Neural progenitor cell (in vitro differentiated cells): ENCODE measurements around the gene PHACTR1. TPM values are rescaled to one million over a fixed set of nuclear protein-coding genes. Genes with fewer than 3 reads are reported as not detected.

Experiments used
- DNase-seq: peaks from one replicate; pipeline ENCODE4 v3.0.0-alpha.2; 2016; ENCODE audit warnings: low spot score
- H2AFZ ChIP-seq: fragments of 200-600 bp; sonication (generic); replicated peaks from 2 replicates; pipeline ENCODE4 v1.6.1; 2016; ENCODE audit warnings: antibody characterized with exemption
- H3F3A ChIP-seq: fragments of 200-600 bp; sonication (generic); 2 replicates; pipeline ENCODE4 v1.6.1; 2016; ENCODE audit warnings: antibody characterized with exemption, low read depth
- H3K27ac ChIP-seq: fragments of 200-600 bp; sonication (generic); 2 replicates; pipeline ENCODE4 v1.5.1; 2016; ENCODE audit warnings: mild to moderate bottlenecking
- H3K27me3 ChIP-seq: fragments of 200-600 bp; sonication (generic); 2 replicates; pipeline ENCODE4 v1.6.1; 2016; ENCODE audit warnings: mild to moderate bottlenecking, moderate library complexity
- H3K36me3 ChIP-seq: fragments of 200-600 bp; sonication (generic); 2 replicates; pipeline ENCODE4 v1.5.1; 2016
- H3K4me1 ChIP-seq: fragments of 200-600 bp; sonication (generic); 2 replicates; pipeline ENCODE4 v1.6.1; 2016; ENCODE audit warnings: mixed run types
- H3K4me2 ChIP-seq: fragments of 200-600 bp; sonication (generic); 2 replicates; pipeline ENCODE4 v1.6.1; 2016
- H3K4me3 ChIP-seq: fragments of 200-600 bp; sonication (generic); 2 replicates; pipeline ENCODE4 v1.5.1; 2016
- H3K79me2 ChIP-seq: fragments of 200-600 bp; sonication (generic); 2 replicates; pipeline ENCODE4 v1.6.1; 2016; ENCODE audit warnings: low read depth
- H3K9ac ChIP-seq: fragments of 200-600 bp; sonication (generic); 2 replicates; pipeline ENCODE4 v1.6.1; 2016
- H3K9me3 ChIP-seq: fragments of 200-600 bp; sonication (generic); 2 replicates; pipeline ENCODE4 v1.5.1; 2016; ENCODE audit warnings: low read depth
- H4K20me1 ChIP-seq: fragments of 200-600 bp; sonication (generic); 2 replicates; pipeline ENCODE4 v1.6.1; 2016; ENCODE audit warnings: low read depth
- H3K27ac Mint-ChIP-seq: 3 replicates; pipeline ENCODE4 v1.8.0; 2021; ENCODE audit warnings: mixed read lengths
- H3K27me3 Mint-ChIP-seq: 2 replicates; pipeline ENCODE4 v1.8.0; 2022; ENCODE audit warnings: low read depth, mild to moderate bottlenecking, inconsistent platforms, moderate library complexity, mixed read lengths; ENCODE audit not compliant: insufficient read depth
- H3K36me3 Mint-ChIP-seq: 3 replicates; pipeline ENCODE4 v1.8.0; 2021; ENCODE audit warnings: mixed read lengths
- H3K4me1 Mint-ChIP-seq: 3 replicates; pipeline ENCODE4 v1.8.0; 2021; ENCODE audit warnings: mixed read lengths
- H3K4me3 Mint-ChIP-seq: 3 replicates; pipeline ENCODE4 v1.8.0; 2021; ENCODE audit warnings: mild to moderate bottlenecking, moderate library complexity, mixed read lengths
- H3K9me3 Mint-ChIP-seq: 3 replicates; pipeline ENCODE4 v1.8.0; 2020; ENCODE audit warnings: mixed read lengths
- CTCF ChIP-seq: fragments of 200-600 bp; sonication (generic); IDR thresholded peaks from 2 replicates; pipeline ENCODE4 v1.5.1; 2017; ENCODE audit warnings: antibody characterized with exemption, mild to moderate bottlenecking
- EZH2 ChIP-seq: fragments of 200-600 bp; sonication (generic); IDR thresholded peaks from 2 replicates; pipeline ENCODE4 v1.6.1; 2017; ENCODE audit warnings: antibody characterized with exemption, mild to moderate bottlenecking, moderate library complexity
- EZH2phosphoT487 ChIP-seq: fragments of 200-600 bp; sonication (generic); IDR thresholded peaks from 2 replicates; pipeline ENCODE4 v1.6.1; 2017; ENCODE audit warnings: antibody characterized with exemption
- total RNA-seq: library from RNA; depleted of rRNA; stranded (reverse); fragments of >200 nt; gene quantifications from 2 replicates; pipeline ENCODE4 v1.2.3, GENCODE V29; 2015; ENCODE audit warnings: low replicate concordance

Gene PHACTR1
- total RNA-seq, 1 donor from 2014 or later, result 2.4 TPM

GRCh38 chr6:13152764-13153163 lies 436.2 kb downstream of the PHACTR1 start:
- Histone ChIP-seq H3K36me3 (no peaks in the 10 kb centered on the region), H3K9ac (no peak overlapping the region), H3K27ac (no peak overlapping the region), H3F3A (peaks cover 18% of the 10 kb centered on the region), H3K4me1 (peaks cover 24% of the 10 kb centered on the region), H3K79me2 (no peaks in the 10 kb centered on the region), H3K9me3 (no peaks in the 10 kb centered on the region), H3K27me3 (no peaks in the 10 kb centered on the region), H2AFZ (no peak overlapping the region), H4K20me1 (peaks cover 3% of the 10 kb centered on the region), H3K4me2 (peak overlapping the region; percentile 70), H3K4me3 (no peak overlapping the region)
- peak; percentile 92 for DNase-seq
- peaks cover 5% of the 10 kb centered on the region for H3K27me3 Mint-ChIP-seq
- H3K4me1 Mint-ChIP-seq, result peaks cover 21% of the 10 kb centered on the region
- H3K9me3 Mint-ChIP-seq, result no peaks in the 10 kb centered on the region
- H3K36me3 Mint-ChIP-seq, result no peaks in the 10 kb centered on the region
- H3K4me3 Mint-ChIP-seq, result no peak overlapping the region
- TF ChIP-seq CTCF, result no peak
- no peak for TF ChIP-seq EZH2phosphoT487
- TF ChIP-seq EZH2, result no peak
- H3K27ac Mint-ChIP-seq, result no peak overlapping the region

- Histone ChIP-seq H3K4me1 (peaks cover 15% of the 10 kb centered on the region), H3K36me3 (no peaks in the 10 kb centered on the region), H4K20me1 (peaks cover 3% of the 10 kb centered on the region), H3F3A (peaks cover 18% of the 10 kb centered on the region), H3K27ac (no peak overlapping the region), H3K4me3 (no peak overlapping the region), H3K79me2 (no peaks in the 10 kb centered on the region), H3K9ac (no peak overlapping the region), H3K27me3 (no peaks in the 10 kb centered on the region), H2AFZ (no peak overlapping the region), H3K4me2 (no peak overlapping the region), H3K9me3 (no peaks in the 10 kb centered on the region)
- Mint-ChIP-seq H3K27ac (no peak overlapping the region), H3K4me1 (peaks cover 16% of the 10 kb centered on the region), H3K4me3 (no peak overlapping the region), H3K27me3 (peaks cover 3% of the 10 kb centered on the region), H3K9me3 (no peaks in the 10 kb centered on the region), H3K36me3 (no peaks in the 10 kb centered on the region)
- no peak for TF ChIP-seq EZH2phosphoT487
- no peak for TF ChIP-seq CTCF
- TF ChIP-seq EZH2, result no peak
- DNase-seq, result no peak
Measured at GRCh38 chr6:13156381-13156780, 439.8 kb downstream of the PHACTR1 start.

- Histone ChIP-seq H3K4me3 (no peak overlapping the region), H2AFZ (no peak overlapping the region), H3K4me1 (peaks cover 13% of the 10 kb centered on the region), H3F3A (peaks cover 13% of the 10 kb centered on the region), H3K27me3 (no peaks in the 10 kb centered on the region), H3K9me3 (no peaks in the 10 kb centered on the region), H3K36me3 (no peaks in the 10 kb centered on the region), H4K20me1 (peaks cover 3% of the 10 kb centered on the region), H3K27ac (no peak overlapping the region), H3K4me2 (no peak overlapping the region), H3K79me2 (no peaks in the 10 kb centered on the region), H3K9ac (no peak overlapping the region)
- no peak overlapping the region for H3K4me3 Mint-ChIP-seq
- TF ChIP-seq EZH2 (no peak), EZH2phosphoT487 (no peak), CTCF (no peak)
- peaks cover 3% of the 10 kb centered on the region for H3K27me3 Mint-ChIP-seq
- DNase-seq, result no peak
- H3K4me1 Mint-ChIP-seq, result peaks cover 12% of the 10 kb centered on the region
- no peaks in the 10 kb centered on the region for H3K36me3 Mint-ChIP-seq
- no peaks in the 10 kb centered on the region for H3K9me3 Mint-ChIP-seq
- H3K27ac Mint-ChIP-seq, result no peak overlapping the region
Measured at GRCh38 chr6:13157293-13157692, 440.7 kb downstream of the PHACTR1 start.
